ENCODE measurements around the gene NR6A1.

The NR6A1 gene

DNA sequence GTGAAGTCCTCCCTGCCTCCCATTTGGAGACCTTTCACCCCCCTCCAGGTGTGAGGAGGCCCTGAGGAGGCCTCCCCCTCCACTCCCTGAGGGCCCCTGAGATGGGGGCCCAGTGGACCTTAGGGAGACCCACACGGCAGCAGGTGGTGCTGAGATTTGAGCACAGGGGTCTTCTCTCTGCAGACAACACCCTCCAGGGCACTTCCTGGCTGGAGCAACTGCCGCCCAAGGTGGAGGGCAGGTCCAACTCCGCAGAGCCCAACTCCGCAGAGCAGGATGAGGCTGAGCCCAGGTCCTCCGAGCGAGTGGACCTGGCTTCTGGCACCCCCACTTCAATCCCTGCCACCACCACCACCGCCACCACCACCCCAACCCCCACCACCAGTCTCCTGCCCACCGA, 32.8 kb upstream of the NR6A1 start:
- TF ChIP-seq CTCF (IDR thresholded peaks at IDR 0.05; ENCODE audit: extremely low read depth, insufficient read depth, missing control alignments): no peak
- in situ Hi-C loops (cut with MboI; ENCODE audit: low pct_unique_long_range_greater_than_20kb, low sequenced_read_pairs, unreplicated experiment): no loop called here
- no peak for DNase-seq (ENCODE audit: low spot score)

GRCh38 chr9:124802426-124802825, 31.3 kb upstream of the NR6A1 start:
- no peak for DNase-seq (ENCODE audit: low spot score)
- TF ChIP-seq CTCF (IDR thresholded peaks at IDR 0.05; ENCODE audit: extremely low read depth, insufficient read depth, missing control alignments): no peak
- in situ Hi-C loops (cut with MboI; ENCODE audit: low pct_unique_long_range_greater_than_20kb, low sequenced_read_pairs, unreplicated experiment): no loop called here

DNA sequence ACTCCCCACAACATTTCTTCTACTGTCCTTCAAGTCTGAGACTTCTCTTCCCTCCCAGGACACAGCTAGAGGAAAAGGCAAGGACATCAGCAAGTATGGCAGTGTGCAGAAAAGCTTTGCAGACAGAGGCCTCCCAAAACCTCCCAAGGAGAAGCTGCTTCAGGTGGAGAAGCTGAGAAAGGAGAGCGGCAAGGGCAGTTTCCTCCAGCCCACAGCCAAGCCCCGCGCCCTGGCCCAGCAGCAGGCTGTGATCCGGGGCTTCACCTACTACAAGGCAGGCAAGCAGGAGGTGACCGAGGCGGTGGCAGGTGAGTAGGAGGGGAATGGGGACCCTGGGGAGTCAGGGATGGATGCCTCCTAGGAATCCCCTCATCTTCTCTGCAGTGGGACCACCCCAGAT, 30.2 kb upstream of the NR6A1 start:
- no peak for TF ChIP-seq CTCF (IDR thresholded peaks at IDR 0.05; ENCODE audit: extremely low read depth, insufficient read depth, missing control alignments)
- in situ Hi-C loops (cut with MboI; ENCODE audit: low pct_unique_long_range_greater_than_20kb, low sequenced_read_pairs, unreplicated experiment): no loop called here

GRCh38 chr9:124800306-124801259, 29.5 kb upstream of the NR6A1 start:
- TF ChIP-seq CTCF (IDR thresholded peaks at IDR 0.05; ENCODE audit: extremely low read depth, insufficient read depth, missing control alignments): no peak
- in situ Hi-C loops (cut with MboI; ENCODE audit: low pct_unique_long_range_greater_than_20kb, low sequenced_read_pairs, unreplicated experiment): no loop called here
- peak; percentile 86 for DNase-seq (ENCODE audit: low spot score)

More for the DNA sequence above, 30.2 kb upstream of the NR6A1 start:
- DNase-seq (ENCODE audit: low spot score): no peak

GRCh38 chr9:124799274-124800006, 28.3 kb upstream of the NR6A1 start:
- no peak for DNase-seq (ENCODE audit: low spot score)
- in situ Hi-C loops (cut with MboI; ENCODE audit: low pct_unique_long_range_greater_than_20kb, low sequenced_read_pairs, unreplicated experiment): loop anchor here (10.0 to 25.0 kb wide), 2 partner anchors 45 to 563 kb away; no protein-coding TSS in a partner anchor
- TF ChIP-seq CTCF (IDR thresholded peaks at IDR 0.05; ENCODE audit: extremely low read depth, insufficient read depth, missing control alignments): no peak

- in situ Hi-C loops (cut with MboI; ENCODE audit: low pct_unique_long_range_greater_than_20kb, low sequenced_read_pairs, unreplicated experiment): loop anchor here (10.0 to 25.0 kb wide), 2 partner anchors 47 to 565 kb away; no protein-coding TSS in a partner anchor
- no peak for DNase-seq (ENCODE audit: low spot score)
- no peak for TF ChIP-seq CTCF (IDR thresholded peaks at IDR 0.05; ENCODE audit: extremely low read depth, insufficient read depth, missing control alignments)
Observed at GRCh38 chr9:124797343-124798103, 26.4 kb upstream of the NR6A1 start.

Measured in GM13977 (cell line).